HG02852 (cell line): Measurements from ENCODE around the gene HNRNPA3.
"Not testable (repeated sequence)": the region's sequence is repeated elsewhere in the genome, so short reads cannot be mapped to it uniquely, and the experiment has no call there.

ENCODE experiments used
- ATAC-seq: cut with Tn5 transposase; IDR thresholded peaks from one replicate; pipeline ENCODE4 v1.9.1; 2021; ENCODE audit warnings: mild to moderate bottlenecking, moderate library complexity; ENCODE audit not compliant: unreplicated experiment

Gene HNRNPA3

DNA sequence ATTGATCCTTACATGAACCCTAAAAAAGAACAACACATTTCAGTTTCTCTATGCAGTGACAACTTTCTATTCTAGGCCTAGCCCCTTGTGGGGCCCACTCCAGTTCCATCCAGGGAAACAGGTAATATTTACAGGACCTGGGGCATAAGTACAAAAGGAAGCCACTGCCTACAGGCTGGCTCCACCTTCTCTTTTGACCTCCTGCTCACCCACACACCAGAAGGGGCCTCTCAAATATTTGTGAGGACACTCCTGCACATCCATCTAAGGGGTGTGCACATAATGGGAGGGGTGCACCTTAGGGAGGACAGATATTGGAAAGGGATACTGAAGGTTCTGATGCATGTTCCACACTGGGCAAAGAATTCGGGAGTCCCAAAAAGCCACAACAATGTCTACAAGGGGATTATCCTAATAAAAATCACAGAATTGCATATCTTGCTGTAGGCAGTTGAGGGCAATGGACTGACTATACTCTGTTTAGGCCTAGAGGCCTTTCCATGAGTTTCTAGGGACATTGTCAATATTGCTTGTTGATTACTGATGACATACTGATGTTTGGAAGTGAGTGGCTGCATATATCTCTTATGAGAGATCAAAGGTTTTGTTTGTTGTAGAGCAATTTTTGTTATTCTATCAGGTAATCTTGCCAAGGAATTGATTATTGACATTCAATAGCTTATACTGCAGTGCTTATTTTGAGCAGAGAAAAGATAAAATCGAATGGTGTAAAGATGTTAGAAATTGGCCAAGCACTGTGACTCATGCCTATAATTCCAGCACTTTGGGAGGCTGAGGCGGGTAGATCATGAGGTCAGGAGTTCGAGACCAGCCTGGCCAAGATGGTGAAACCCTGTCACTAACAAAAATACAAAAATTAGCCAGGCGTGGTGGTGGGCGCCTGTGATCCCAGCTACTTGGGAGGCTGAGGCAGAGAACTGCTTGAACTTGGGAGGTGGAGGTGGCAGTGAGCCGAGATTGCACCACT is 23.8 kb upstream of the HNRNPA3 start:
- ATAC-seq: no peak

DNA sequence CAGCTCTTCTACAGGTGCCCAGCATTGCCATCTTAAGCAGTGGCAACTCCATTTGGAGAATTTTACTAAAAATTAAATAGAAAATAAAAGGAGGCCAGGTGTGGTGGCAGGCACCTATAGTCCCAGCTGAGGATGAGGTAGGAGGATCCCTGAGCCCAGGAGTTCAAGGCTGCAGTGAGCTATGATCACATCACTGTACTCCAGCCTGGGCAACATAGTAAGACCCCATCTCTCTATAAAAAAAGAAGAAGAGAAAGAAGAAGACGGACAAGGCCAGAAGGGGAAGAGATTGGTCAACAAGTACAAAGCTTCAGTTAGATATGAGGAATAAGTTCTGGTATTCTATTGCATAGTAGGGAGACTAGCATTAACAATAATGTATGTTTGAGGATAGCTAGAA is 21.7 kb upstream of the HNRNPA3 start:
- no peak for ATAC-seq

- no peak for ATAC-seq
Measured at GRCh38 chr2:177192788-177193187, 19.8 kb upstream of the HNRNPA3 start.

DNA sequence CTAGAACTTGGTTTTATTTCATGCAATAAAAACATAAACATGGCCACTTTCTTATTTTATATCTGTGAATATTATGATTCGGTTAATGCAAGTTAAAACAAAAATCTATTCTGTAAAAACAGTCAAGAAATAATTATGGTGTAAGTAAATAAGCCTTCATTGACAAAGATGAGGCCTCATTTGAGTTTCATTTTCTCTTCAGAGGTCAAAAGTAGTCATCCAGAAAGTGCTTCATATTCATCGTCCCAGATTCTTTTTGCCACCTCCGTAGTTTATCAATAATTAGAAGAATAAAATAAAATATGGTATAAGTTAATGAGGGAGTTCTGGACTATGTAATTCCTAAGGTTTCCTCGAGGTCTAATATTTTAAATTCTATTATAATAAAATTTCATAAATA is 19.4 kb upstream of the HNRNPA3 start:
- ATAC-seq: no peak

- no peak for ATAC-seq
Measured at GRCh38 chr2:177195194-177195593, 17.4 kb upstream of the HNRNPA3 start.

- not testable (repeated sequence) for ATAC-seq
Measured at GRCh38 chr2:177200419-177200818, 12.2 kb upstream of the HNRNPA3 start.

DNA sequence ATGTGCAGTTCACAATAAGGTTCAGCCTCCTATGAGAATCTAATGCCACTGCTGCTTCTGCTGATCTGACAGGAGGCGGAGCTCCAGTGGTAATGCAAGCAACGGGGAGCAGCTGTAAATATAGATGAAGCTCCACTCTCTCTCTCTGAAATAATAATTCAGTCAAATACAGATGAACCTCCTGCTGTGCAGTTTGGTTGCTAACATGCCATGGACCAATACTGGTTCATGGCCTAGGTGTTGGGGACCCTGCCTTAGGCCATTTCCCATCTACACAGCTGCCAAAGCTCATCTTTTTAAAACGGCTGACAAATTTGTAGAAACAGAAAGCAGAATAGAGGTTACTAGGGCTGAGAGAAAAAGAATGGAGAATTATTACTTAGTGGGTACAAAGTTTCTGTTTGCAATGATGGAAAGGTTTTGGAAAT is 10.7 kb upstream of the HNRNPA3 start:
- ATAC-seq: no peak

- ATAC-seq: no peak
Measured at GRCh38 chr2:177204417-177204816, 8.2 kb upstream of the HNRNPA3 start.

GRCh38 chr2:177207101-177207500 is 5.5 kb upstream of the HNRNPA3 start:
- ATAC-seq: peak; percentile 66

GRCh38 chr2:177211169-177211568 is 1.4 kb upstream of the HNRNPA3 start:
- no peak for ATAC-seq

DNA sequence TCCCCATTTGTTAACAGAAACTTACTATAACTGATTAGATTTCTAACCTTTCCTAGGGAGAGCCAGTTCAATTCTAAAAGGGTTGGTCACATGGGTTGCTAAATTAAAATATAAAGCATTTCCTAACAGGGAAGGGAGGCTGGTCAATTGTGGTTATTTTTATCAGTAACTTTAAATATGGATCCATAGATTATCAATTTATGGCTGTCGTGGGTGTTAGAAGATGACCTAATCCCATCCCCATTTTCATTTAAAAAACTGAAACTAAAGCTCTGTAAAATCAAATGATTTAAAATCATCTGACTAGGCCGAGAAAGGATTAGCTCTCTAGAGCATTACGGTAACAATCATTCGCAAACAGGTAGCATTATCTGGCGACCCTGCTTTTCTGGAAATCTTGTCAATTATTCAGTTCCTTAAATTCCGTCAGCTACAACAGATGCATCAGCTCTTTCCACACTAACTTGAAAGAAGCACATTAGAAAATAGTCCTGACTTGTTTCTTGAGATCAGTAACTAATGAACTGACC is 953 bp upstream of the HNRNPA3 start:
- ATAC-seq: no peak

DNA sequence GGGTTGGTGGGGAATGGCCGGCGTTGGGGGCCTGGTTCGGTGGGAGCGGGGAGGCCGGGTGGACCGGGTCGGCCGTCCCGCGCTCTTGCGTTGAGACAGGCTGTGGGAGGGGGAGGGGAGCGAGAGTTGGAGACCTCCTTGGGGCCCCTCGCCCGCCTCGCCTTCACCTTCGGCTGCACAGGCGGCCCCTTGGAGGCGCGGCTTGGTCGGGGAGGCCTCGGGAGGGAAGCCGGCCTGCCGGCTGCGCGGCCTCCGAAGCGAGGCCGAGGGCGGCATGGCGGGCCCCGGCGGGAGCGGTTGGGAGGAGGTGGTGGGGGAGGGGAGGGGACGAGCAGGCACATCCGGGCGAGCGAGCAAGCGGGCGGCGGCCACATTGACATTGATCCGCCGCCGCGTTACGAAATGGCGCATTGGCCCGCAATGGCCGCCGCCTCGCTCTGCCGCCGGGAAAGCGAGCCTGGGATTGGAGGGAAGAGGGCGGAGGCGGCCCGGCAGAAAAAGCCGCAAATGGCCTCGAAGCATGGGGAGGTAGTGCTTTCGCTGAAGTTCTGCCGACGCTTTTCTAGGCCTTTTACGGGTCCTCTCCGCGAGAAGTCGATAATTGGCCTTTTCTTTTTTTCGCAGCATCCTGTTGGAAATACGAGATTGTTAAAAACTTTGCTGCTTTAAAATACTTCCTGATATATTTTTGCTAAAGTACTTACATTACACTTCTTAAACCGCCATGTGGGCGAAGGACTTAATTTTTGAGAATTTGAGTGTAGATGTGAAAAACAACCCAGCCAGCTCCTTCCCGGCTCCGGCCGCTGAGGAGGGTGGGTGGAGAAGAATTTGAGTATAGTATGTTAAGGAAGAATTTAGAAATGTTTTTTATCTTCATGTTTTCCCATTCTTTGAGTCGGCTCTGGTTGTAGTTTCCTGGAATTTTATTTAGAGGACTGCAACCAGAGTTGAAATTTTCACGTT is 580 bp downstream of the HNRNPA3 start:
- peak; percentile 53 for ATAC-seq

GRCh38 chr2:177217247-177217843 is 4.8 kb downstream of the HNRNPA3 start:
- no peak for ATAC-seq

- not testable (repeated sequence) for ATAC-seq
Measured at GRCh38 chr2:177219787-177220186, 7.2 kb downstream of the HNRNPA3 start.

DNA sequence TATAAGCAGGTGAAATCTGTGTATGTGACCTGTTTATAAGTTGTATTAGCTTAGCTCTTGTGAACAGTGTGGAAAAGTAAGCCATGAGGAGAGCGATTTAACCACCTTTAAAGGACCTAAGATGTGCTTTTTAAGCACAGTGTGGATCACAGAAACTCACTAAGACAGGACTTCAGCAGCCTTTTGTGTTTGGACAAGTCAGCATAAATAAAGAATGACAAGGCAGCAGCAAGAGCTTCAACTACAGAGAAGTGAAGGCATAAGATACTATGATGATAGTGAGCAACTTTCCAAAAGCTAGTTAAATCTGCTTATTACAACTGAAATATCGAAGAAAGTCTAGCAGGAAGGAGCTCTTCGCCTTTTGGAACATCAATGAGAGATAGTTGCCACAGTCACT is 8.9 kb downstream of the HNRNPA3 start:
- ATAC-seq: no peak

- no peak for ATAC-seq
Measured at GRCh38 chr2:177221970-177222369, 9.4 kb downstream of the HNRNPA3 start.

DNA sequence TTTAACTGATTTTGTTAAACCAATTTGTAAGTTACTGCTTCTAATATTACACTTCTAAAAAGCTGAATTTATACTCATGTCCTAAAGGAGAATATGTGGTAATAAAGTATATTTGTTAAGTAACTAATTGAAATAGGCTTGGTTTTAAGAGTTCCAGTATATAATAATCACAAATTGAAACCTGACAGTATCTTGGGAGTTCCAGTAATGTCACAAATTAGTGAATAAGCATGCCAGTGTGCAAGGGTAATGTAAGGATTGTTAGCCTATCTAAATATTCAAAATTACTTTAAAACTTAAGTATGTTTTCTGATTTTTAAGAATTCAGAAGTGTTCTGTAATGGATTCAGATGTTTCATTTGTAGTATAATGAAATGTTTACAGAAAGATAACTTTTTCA is 10.8 kb downstream of the HNRNPA3 start:
- not testable (repeated sequence) for ATAC-seq

DNA sequence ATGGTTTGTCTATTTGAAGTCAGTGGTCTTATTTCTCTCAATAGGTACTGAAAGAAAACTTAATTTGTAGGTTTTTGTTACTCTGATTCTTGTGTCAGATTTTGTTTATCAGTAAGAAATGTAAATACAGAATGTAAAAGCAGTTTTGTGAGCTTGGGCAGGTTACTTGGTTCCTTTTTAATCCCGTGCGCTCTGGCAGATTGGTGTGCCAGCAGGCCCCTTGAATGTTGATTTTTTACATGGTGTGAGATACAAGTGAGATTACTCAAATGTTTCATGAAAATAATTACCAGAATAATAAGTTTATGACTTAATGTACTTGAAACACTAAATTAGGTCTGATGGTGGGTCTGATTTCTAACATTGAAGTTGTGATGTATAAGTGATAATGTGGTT is 13.4 kb downstream of the HNRNPA3 start:
- no peak for ATAC-seq

DNA sequence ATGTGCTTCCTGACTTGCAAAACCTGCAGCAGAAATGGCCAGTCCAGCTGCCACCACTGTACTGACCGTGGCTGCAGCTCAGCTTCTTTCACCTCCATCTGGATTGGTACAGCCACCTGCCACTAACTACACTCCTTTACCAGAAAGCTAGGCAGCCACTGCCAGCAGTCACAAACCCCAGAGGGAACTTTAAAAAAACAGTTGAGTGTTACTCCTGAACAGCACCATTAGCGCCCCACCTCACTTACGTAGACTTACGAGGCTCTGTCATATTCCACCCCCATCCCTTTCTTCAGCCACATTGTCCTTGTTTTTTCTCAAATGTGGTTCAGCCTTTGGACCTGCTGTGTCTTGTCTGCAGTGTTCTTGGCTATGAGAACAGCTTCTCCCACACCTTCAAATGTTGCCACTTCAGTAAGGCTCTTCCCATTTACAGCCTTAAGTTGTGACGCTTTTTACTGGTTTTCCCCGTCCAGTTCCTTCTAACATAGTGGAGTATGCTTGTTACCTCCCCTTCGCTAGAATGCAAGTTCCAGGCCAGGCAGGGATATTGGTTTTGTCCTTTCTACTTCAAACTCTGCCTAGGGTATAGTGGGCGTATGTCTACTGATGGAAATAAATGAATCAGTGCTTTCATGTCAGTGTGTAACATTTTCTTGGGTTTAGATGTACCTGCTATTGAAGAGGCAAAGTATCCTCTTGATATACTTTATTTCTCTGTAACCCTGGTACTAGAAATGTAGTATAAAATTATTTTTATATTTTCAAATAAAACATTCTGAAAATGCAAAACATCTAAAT is 17.0 kb downstream of the HNRNPA3 start:
- no peak for ATAC-seq

GRCh38 chr2:177231270-177231669 is 18.7 kb downstream of the HNRNPA3 start:
- no peak for ATAC-seq
